ENCODE results near the gene UBE2D1.

GRCh38 chr10:58302254-58302653 lies 32.6 kb upstream of the UBE2D1 start:
- TF ChIP-seq CTCF (IDR thresholded peaks at IDR 0.05) = no peak
- TF ChIP-seq POLR2A (IDR thresholded peaks at IDR 0.05) = no peak

All from right lobe of liver (tissue), 4 donors.